ENCODE data around the gene MRPL54. TPM values are rescaled to one million over a fixed set of nuclear protein-coding genes. Genes with fewer than 3 reads are reported as not detected.

Gene MRPL54
- total RNA-seq, 1 donor from 2014 or later, result 35.9 TPM

- Mint-ChIP-seq H3K27me3 (peaks cover 15% of the 10 kb centered on the region), H3K4me3 (no peak overlapping the region), H3K36me3 (no peaks in the 10 kb centered on the region), H3K9me3 (no peaks in the 10 kb centered on the region), H3K27ac (no peak overlapping the region), H3K4me1 (ENCODE audit: unreplicated experiment) (no peaks in the 10 kb centered on the region)
- TF ChIP-seq CTCF (conservative IDR thresholded peaks at IDR 0.05), result no peak
- DNase-seq (ENCODE audit: extremely low spot score, unreplicated experiment), result no peak
Measured at GRCh38 chr19:3807574-3808354, 45.3 kb downstream of the MRPL54 start.

- Mint-ChIP-seq H3K27me3 (peaks cover 11% of the 10 kb centered on the region), H3K27ac (no peak overlapping the region), H3K36me3 (no peaks in the 10 kb centered on the region), H3K4me1 (ENCODE audit: unreplicated experiment) (no peaks in the 10 kb centered on the region), H3K4me3 (no peak overlapping the region), H3K9me3 (no peaks in the 10 kb centered on the region)
- DNase-seq (ENCODE audit: extremely low spot score, unreplicated experiment), result no peak
- TF ChIP-seq CTCF (conservative IDR thresholded peaks at IDR 0.05), result no peak
Measured at GRCh38 chr19:3808420-3809143, 46.1 kb downstream of the MRPL54 start.

GRCh38 chr19:3809881-3810707 lies 47.6 kb downstream of the MRPL54 start:
- Mint-ChIP-seq H3K9me3 (no peaks in the 10 kb centered on the region), H3K4me1 (ENCODE audit: unreplicated experiment) (no peaks in the 10 kb centered on the region), H3K4me3 (no peak overlapping the region), H3K27ac (no peak overlapping the region), H3K27me3 (peaks cover 5% of the 10 kb centered on the region), H3K36me3 (no peaks in the 10 kb centered on the region)
- no peak for TF ChIP-seq CTCF (conservative IDR thresholded peaks at IDR 0.05)
- DNase-seq (ENCODE audit: extremely low spot score, unreplicated experiment), result no peak

GRCh38 chr19:3810708-3811355 lies 48.4 kb downstream of the MRPL54 start:
- Mint-ChIP-seq H3K4me3 (no peak overlapping the region), H3K27me3 (peaks cover 3% of the 10 kb centered on the region), H3K4me1 (ENCODE audit: unreplicated experiment) (no peaks in the 10 kb centered on the region), H3K27ac (no peak overlapping the region), H3K9me3 (no peaks in the 10 kb centered on the region), H3K36me3 (no peaks in the 10 kb centered on the region)
- TF ChIP-seq CTCF (conservative IDR thresholded peaks at IDR 0.05), result no peak
- DNase-seq (ENCODE audit: extremely low spot score, unreplicated experiment), result no peak
